Measurements from ENCODE around the gene CD247.
A peak's percentile ranks its signal among the peaks of the same experiment; 100 is the strongest.

The CD247 gene

GRCh38 chr1:167456524-167456923, 61.8 kb downstream of the CD247 start:
- DNase-seq: no peak

DNA sequence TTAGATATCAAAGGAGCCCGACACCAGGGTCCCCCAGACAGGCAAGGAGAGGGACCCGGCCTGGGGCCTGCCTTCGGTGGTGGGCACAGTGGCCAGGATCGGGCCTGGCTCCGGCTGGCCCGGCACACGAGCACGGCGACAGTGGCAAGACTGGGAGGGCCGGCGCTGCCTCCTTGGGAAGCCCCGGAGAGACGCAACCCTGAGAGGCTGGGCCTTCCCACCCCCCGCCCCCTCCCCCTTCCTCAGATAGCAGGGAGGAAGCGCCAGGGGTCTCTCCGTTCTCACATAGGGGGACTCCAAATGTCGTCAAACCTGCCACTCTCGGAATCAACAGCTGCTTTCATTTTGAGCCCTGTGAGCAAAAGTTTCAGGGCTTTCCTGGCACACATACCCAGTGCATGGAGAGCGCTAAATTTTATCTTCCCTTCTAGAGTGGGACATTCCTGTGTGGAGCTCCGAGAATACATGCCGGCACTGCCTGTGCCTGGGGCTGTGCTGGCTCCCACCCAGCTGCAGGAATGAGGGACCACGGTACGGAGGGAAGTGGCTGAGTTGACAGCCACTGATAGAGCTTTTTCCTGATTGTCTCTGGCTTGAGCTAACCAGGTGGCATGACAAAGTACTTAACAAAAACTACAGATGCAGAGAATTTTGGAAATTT, 62.4 kb downstream of the CD247 start:
- DNase-seq: no peak

DNA sequence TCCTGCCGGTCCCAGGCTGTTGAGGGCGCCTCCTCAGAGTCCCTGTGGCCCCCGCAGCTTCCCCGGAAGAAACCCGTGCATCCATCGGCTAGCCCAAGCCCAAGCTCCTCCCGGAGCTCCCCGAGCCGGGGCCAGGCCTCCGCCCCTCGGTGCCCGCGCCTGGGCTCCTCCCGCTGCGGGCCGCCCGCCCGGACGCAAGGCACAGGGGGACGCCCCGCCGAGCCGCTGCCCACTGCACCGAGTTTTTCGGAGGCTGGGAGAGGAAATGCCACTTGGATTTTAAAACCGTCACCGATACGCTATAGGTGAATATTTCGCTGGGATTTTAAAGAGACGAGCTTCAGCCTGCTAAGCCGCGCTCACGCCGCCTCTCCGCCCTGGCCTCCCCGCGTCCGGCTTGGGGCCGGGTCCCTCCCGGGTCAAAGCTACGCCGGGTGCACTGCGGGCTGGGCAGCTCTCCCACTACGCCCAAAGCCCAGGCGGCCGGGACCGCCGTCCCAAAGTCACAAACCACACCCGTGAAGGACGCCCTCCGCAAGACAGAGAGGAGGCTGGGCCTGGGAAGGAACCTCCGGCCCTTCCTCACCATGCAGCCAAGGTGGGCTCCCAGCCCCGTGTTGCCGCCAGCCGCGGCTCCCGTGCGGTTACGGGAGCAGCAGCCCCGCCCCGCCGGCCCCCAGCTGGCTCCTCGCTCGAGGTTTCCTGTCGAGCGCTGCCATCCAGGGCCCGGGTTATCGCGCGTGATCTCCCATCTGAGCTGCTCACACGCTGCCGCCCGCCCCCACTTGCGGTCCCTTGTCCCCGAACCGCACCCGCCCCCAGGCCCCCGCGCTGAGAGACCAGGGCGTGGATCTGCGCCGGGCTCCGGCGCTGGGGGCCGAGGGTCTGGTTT, 63.2 kb downstream of the CD247 start:
- peak; percentile 43 for DNase-seq

DNA sequence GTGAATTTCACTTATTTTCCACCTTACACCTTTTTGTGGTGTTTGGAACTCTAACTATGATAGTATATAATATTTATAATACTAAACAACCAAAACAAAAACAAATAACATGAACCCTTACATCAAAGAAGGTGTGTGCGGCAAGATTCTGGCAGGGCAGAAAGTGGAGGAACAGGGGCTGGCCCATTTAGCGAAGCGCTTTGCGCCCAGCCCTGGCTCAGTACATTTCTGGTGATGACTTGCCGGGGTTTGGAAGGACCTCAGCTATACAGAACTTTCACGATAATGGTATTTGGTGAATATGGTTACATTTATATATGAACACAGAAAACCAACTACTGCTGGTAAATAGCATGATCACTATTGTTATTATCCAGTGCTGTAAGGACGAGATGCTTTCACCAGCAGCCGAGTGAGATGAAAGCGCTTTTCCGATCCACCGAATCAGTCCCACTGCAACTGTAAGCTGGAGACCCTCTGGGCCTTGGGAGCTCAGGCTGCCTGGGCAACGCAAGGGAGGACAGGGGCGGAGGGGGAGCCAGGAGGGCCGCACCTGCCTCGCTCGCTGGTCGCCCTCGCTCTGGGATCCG, 63.9 kb downstream of the CD247 start:
- DNase-seq: peak; percentile 36

DNA sequence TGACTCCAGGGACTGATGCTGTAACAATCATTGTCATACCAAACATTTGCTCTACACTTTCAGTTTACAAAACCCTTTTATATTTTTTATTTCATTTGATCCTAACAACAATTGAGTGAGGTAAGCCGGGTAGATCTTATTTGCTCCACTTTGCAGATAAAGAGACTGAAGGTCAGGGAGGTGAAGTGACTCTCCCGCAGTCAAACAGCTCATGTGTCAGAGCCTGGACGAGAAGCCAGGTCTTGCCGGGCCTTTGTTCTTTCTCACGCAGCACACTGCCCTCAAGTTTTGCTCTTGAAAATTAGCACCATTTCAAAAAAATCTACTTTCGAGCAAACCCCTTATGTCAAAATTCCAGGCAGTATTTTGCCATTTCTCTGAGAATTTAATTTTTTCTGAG, 65.2 kb downstream of the CD247 start:
- DNase-seq: no peak

- DNase-seq: no peak
These were observed 65.8 kb downstream of the CD247 start for GRCh38 chr1:167452483-167452882.

DNA sequence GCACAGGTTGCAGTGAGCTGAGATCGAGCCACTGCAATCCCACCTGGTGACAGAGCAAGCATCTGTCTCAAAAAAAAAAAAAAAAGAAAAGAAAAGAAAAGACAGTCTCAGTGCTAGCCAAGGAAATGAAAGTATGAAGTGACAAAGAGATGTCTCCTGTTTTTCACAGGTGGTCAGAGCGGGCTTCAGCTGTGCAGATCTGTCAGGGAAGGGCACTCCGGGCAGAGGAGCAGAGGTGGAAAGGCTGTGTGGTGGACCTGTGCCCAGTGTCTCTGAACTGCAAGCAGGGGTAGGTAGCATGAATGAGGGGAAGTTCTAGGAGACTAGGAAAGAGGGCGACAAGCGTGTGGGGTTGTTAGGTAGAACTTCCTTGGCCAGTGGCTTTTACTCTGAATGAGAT, 67.5 kb downstream of the CD247 start:
- no peak for DNase-seq

DNA sequence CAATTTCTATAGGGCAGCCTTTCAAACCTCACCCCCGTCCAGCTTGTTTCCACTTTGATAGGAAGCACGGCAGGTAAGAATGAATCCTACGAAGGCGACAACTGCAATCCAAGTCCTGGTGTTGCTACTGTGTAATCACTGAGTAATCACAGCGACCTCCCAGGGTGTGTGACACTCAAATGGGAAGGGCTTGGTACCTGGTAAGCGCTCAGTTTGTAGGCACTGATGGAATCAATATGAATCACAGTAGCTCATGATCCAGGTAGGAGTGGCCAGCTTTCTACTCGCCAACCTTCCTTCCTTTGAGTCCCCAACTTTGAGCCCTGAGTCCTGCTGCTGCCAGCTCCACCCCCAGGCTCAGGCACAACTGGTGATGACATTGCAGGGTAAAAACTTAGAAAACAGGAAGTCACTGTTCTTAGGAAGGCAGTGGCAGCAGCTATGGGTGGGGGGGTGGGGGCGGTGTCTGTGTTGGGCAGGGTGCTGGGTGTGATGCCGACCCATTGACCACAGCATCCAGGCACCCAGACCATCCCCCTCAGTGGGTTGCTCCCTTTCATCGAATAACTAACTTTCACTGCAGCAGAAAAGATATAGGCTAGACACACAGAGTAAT, 70.7 kb downstream of the CD247 start:
- DNase-seq: no peak

GRCh38 chr1:167446966-167447365, 71.4 kb downstream of the CD247 start:
- no peak for DNase-seq

GRCh38 chr1:167443757-167444156, 74.6 kb downstream of the CD247 start:
- no peak for DNase-seq

- DNase-seq: no peak
These were observed 75.3 kb downstream of the CD247 start for GRCh38 chr1:167442854-167443565.

DNA sequence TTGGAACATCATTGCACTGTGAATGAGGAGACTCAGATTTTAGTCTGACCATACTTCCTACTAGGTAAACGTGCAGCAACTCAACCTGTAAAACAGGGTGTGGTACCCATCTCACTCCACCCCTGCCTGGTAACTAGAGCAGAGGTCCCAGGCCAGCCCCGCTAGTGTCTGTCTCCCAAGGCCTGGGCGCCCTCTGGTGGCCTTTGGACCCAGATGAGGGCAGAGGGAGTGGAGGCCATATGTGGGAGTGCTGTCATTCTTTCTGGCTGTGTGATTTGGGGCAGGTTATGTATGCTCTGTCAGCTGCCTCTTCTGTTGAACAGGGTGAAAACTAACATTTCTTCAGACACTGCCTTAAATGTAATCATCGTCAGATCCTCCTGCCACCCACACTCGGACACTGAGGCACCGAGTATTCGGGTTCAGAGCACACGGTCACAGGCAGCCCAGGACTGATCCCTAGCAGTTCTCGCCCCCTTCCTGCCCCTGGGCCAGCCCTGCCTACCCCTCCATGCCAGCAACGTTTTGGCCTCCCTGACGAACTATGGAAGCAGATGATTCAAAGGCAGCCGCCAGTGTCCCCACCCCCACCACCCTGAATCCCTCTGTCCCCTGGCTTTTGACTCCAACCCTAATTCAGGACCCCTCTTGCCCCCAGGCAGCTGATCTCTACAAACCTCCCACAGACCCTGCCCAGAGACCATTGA, 76.0 kb downstream of the CD247 start:
- peak; percentile 74 for DNase-seq

DNA sequence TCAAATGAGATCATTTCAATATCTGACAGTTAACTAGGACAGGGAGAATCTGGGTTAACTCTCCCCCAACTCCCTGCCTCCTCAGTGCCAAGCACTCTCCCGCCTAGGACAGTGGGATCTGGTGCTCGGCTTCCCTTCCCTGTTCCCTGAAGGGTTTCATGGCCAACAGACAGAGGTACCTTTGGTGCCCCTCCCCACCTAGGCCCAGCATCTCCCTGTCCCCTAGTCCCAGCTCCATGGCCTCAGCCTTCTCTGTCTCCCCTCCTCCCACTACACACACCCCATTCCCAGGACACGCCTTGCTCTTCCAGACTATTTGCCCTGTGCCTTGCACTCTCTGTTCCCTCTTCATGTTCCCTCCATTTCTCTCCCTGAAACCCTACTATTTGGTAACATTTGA, 77.1 kb downstream of the CD247 start:
- DNase-seq: no peak

DNA sequence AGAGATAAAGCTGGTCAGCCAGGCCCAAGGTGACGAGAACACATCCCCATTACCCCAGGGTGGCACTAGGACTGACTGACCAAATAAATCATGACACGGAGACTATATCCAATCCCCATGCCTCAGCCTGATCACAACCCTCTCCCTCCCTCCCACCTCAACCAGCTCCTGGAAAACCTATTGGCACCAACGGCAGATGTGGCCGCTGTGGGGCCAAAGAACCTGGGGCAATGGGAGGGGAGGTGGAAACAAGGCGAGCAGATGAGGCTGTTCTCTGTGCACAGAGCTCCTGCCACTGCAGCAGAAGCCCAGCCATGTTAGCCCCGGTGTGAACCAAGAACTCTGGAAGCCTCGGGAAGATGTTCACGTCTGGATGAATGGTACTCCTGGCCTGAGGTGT, 77.6 kb downstream of the CD247 start:
- no peak for DNase-seq

- no peak for DNase-seq
These were observed 78.0 kb downstream of the CD247 start for GRCh38 chr1:167440345-167440744.

DNA sequence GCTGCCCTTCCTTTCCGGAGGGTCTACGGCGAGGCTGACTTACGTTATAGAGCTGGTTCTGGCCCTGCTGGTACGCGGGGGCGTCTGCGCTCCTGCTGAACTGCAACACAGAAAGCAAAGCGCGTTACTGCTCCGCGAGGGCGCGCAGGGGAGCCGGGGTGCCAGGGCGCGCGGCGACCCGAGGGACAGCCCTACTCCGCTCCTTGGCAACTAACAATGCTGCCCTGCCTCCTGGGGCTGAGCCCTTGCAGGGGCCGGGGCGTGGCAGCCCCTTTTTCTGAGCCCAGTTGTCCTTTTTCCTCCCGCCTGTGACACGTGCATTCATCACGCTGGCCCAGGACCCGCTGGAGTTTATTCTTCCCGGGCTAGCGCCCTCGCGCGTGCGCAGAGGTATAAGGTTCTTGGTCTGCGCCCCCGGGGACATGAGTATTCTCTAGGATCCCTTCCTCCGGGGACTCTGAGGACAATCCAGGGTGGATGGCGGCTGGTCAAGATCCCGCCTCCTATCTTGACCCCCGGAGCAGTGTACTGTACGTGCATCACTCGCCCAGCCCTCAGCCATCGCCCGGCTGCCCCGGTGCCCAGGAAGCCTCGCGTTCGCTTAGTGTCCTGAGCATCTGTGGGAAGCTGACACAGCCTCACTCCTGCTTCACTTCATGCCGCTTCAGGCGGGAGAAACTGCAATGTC, 78.9 kb downstream of the CD247 start:
- no peak for DNase-seq

GRCh38 chr1:167438171-167439138, 79.9 kb downstream of the CD247 start:
- no peak for DNase-seq

DNA sequence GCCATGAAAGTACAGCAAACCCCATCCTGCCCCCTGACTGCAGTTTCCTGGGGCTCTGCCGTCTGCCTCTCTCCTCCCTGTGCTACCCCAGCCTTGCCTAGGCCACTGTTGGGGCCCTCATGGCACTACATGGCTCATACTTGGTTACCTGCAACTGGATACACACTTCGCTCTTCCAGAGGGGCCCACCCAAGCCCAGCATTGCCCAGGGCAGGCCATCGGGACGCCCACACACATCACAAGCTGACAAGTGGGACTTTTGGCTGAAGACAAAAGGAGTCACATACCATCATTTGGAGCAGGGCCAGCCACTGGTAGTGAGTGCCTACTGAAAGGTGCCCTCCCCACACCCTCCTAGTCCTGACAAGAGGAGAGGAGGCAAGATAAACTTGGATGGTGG, 82.8 kb downstream of the CD247 start:
- no peak for DNase-seq

- DNase-seq: no peak
These were observed 84.0 kb downstream of the CD247 start for GRCh38 chr1:167434306-167434705.

- DNase-seq: no peak
These were observed 84.4 kb downstream of the CD247 start for GRCh38 chr1:167433884-167434283.

Data from NCI-H774 (cell line).